Neural progenitor cell (in vitro differentiated cells): Measurements from ENCODE around the gene ISG15. TPM values are rescaled to one million over a fixed set of nuclear protein-coding genes. Genes with fewer than 3 reads are reported as not detected.

Experiments
- DNase-seq: peaks from one replicate; pipeline ENCODE4 v3.0.0-alpha.2; 2016; ENCODE audit warnings: low spot score
- H2AFZ ChIP-seq: fragments of 200-600 bp; sonication (generic); replicated peaks from 2 replicates; pipeline ENCODE4 v1.6.1; 2016; ENCODE audit warnings: antibody characterized with exemption
- H3F3A ChIP-seq: fragments of 200-600 bp; sonication (generic); 2 replicates; pipeline ENCODE4 v1.6.1; 2016; ENCODE audit warnings: antibody characterized with exemption, low read depth
- H3K27ac ChIP-seq: fragments of 200-600 bp; sonication (generic); 2 replicates; pipeline ENCODE4 v1.5.1; 2016; ENCODE audit warnings: mild to moderate bottlenecking
- H3K27me3 ChIP-seq: fragments of 200-600 bp; sonication (generic); 2 replicates; pipeline ENCODE4 v1.6.1; 2016; ENCODE audit warnings: mild to moderate bottlenecking, moderate library complexity
- H3K36me3 ChIP-seq: fragments of 200-600 bp; sonication (generic); 2 replicates; pipeline ENCODE4 v1.5.1; 2016
- H3K4me1 ChIP-seq: fragments of 200-600 bp; sonication (generic); 2 replicates; pipeline ENCODE4 v1.6.1; 2016; ENCODE audit warnings: mixed run types
- H3K4me2 ChIP-seq: fragments of 200-600 bp; sonication (generic); 2 replicates; pipeline ENCODE4 v1.6.1; 2016
- H3K4me3 ChIP-seq: fragments of 200-600 bp; sonication (generic); 2 replicates; pipeline ENCODE4 v1.5.1; 2016
- H3K79me2 ChIP-seq: fragments of 200-600 bp; sonication (generic); 2 replicates; pipeline ENCODE4 v1.6.1; 2016; ENCODE audit warnings: low read depth
- H3K9ac ChIP-seq: fragments of 200-600 bp; sonication (generic); 2 replicates; pipeline ENCODE4 v1.6.1; 2016
- H3K9me3 ChIP-seq: fragments of 200-600 bp; sonication (generic); 2 replicates; pipeline ENCODE4 v1.5.1; 2016; ENCODE audit warnings: low read depth
- H4K20me1 ChIP-seq: fragments of 200-600 bp; sonication (generic); 2 replicates; pipeline ENCODE4 v1.6.1; 2016; ENCODE audit warnings: low read depth
- H3K27ac Mint-ChIP-seq: 3 replicates; pipeline ENCODE4 v1.8.0; 2021; ENCODE audit warnings: mixed read lengths
- H3K27me3 Mint-ChIP-seq: 2 replicates; pipeline ENCODE4 v1.8.0; 2022; ENCODE audit warnings: low read depth, mild to moderate bottlenecking, inconsistent platforms, moderate library complexity, mixed read lengths; ENCODE audit not compliant: insufficient read depth
- H3K36me3 Mint-ChIP-seq: 3 replicates; pipeline ENCODE4 v1.8.0; 2021; ENCODE audit warnings: mixed read lengths
- H3K4me1 Mint-ChIP-seq: 3 replicates; pipeline ENCODE4 v1.8.0; 2021; ENCODE audit warnings: mixed read lengths
- H3K4me3 Mint-ChIP-seq: 3 replicates; pipeline ENCODE4 v1.8.0; 2021; ENCODE audit warnings: mild to moderate bottlenecking, moderate library complexity, mixed read lengths
- H3K9me3 Mint-ChIP-seq: 3 replicates; pipeline ENCODE4 v1.8.0; 2020; ENCODE audit warnings: mixed read lengths
- CTCF ChIP-seq: fragments of 200-600 bp; sonication (generic); IDR thresholded peaks from 2 replicates; pipeline ENCODE4 v1.5.1; 2017; ENCODE audit warnings: antibody characterized with exemption, mild to moderate bottlenecking
- EZH2 ChIP-seq: fragments of 200-600 bp; sonication (generic); IDR thresholded peaks from 2 replicates; pipeline ENCODE4 v1.6.1; 2017; ENCODE audit warnings: antibody characterized with exemption, mild to moderate bottlenecking, moderate library complexity
- EZH2phosphoT487 ChIP-seq: fragments of 200-600 bp; sonication (generic); IDR thresholded peaks from 2 replicates; pipeline ENCODE4 v1.6.1; 2017; ENCODE audit warnings: antibody characterized with exemption
- total RNA-seq: library from RNA; depleted of rRNA; stranded (reverse); fragments of >200 nt; gene quantifications from 2 replicates; pipeline ENCODE4 v1.2.3, GENCODE V29; 2015; ENCODE audit warnings: low replicate concordance

ISG15 gene
- total RNA-seq, 1 donor from 2014 or later, result 22.4 TPM

GRCh38 chr1:965526-966134, 47.7 kb upstream of the ISG15 start:
- no peak for DNase-seq
- Histone ChIP-seq H3K79me2 (no peaks in the 10 kb centered on the region), H2AFZ (no peak overlapping the region), H3K9ac (no peak overlapping the region), H3F3A (peaks cover 13% of the 10 kb centered on the region), H3K27me3 (peaks cover 74% of the 10 kb centered on the region), H3K36me3 (no peaks in the 10 kb centered on the region), H4K20me1 (peaks cover 45% of the 10 kb centered on the region), H3K27ac (no peak overlapping the region), H3K4me2 (no peak overlapping the region), H3K4me1 (peaks cover 5% of the 10 kb centered on the region), H3K9me3 (no peaks in the 10 kb centered on the region), H3K4me3 (no peak overlapping the region)
- H3K36me3 Mint-ChIP-seq, result peaks cover 4% of the 10 kb centered on the region
- H3K27ac Mint-ChIP-seq, result no peak overlapping the region
- no peak overlapping the region for H3K4me3 Mint-ChIP-seq
- peaks cover 2% of the 10 kb centered on the region for H3K9me3 Mint-ChIP-seq
- peaks cover 41% of the 10 kb centered on the region for H3K27me3 Mint-ChIP-seq
- H3K4me1 Mint-ChIP-seq, result no peaks in the 10 kb centered on the region
- TF ChIP-seq CTCF (no peak), EZH2phosphoT487 (no peak), EZH2 (no peak)

GRCh38 chr1:966135-966703, 47.1 kb upstream of the ISG15 start, which contains the start of gene PLEKHN1:
PLEKHN1 (plus strand) TSS chr1:966482; CDS start chr1:966532, 50 bp downstream.
- Histone ChIP-seq H3K27me3 (peaks cover 74% of the 10 kb centered on the region), H3K4me1 (peaks cover 5% of the 10 kb centered on the region), H3F3A (peaks cover 13% of the 10 kb centered on the region), H3K9ac (no peak within 1 kb of the TSS), H2AFZ (peak within 1 kb of the TSS; percentile 81), H3K9me3 (no peaks in the 10 kb centered on the region), H3K36me3 (no peaks in the 10 kb centered on the region), H4K20me1 (peaks cover 45% of the 10 kb centered on the region), H3K4me3 (peak within 1 kb of the TSS; percentile 62), H3K4me2 (peak within 1 kb of the TSS; percentile 97), H3K79me2 (no peaks in the 10 kb centered on the region), H3K27ac (no peak within 1 kb of the TSS)
- no peak for TF ChIP-seq CTCF
- TF ChIP-seq EZH2, result no peak
- TF ChIP-seq EZH2phosphoT487, result no peak
- Mint-ChIP-seq H3K27me3 (peaks cover 41% of the 10 kb centered on the region), H3K27ac (no peak within 1 kb of the TSS), H3K36me3 (peaks cover 4% of the 10 kb centered on the region), H3K4me3 (peak within 1 kb of the TSS; percentile 35), H3K4me1 (no peaks in the 10 kb centered on the region), H3K9me3 (peaks cover 2% of the 10 kb centered on the region)
- DNase-seq, result no peak

GRCh38 chr1:966704-967300, 46.5 kb upstream of the ISG15 start:
- Mint-ChIP-seq H3K36me3 (peaks cover 4% of the 10 kb centered on the region), H3K4me3 (peak overlapping the region; percentile 35), H3K9me3 (peaks cover 2% of the 10 kb centered on the region), H3K4me1 (no peaks in the 10 kb centered on the region), H3K27ac (no peak overlapping the region), H3K27me3 (peaks cover 44% of the 10 kb centered on the region)
- Histone ChIP-seq H3K4me3 (peak overlapping the region; percentile 62), H2AFZ (peak overlapping the region; percentile 81), H4K20me1 (peaks cover 39% of the 10 kb centered on the region), H3K4me1 (peaks cover 5% of the 10 kb centered on the region), H3K79me2 (no peaks in the 10 kb centered on the region), H3K9me3 (no peaks in the 10 kb centered on the region), H3K36me3 (no peaks in the 10 kb centered on the region), H3F3A (peaks cover 13% of the 10 kb centered on the region), H3K9ac (no peak overlapping the region), H3K4me2 (peak overlapping the region; percentile 97), H3K27me3 (peaks cover 74% of the 10 kb centered on the region), H3K27ac (no peak overlapping the region)
- peak; percentile 70 for DNase-seq
- peak; percentile 94 for TF ChIP-seq EZH2
- no peak for TF ChIP-seq CTCF
- peak; percentile 74 for TF ChIP-seq EZH2phosphoT487
